Measurements from ENCODE around the gene GPR160.

- no peak for TF ChIP-seq YY1 (IDR thresholded peaks at IDR 0.05; ENCODE audit: insufficient read depth, insufficient read length)
- TF ChIP-seq ZNF274 (IDR thresholded peaks at IDR 0.05; ENCODE audit: low read depth, low read length), result no peak
- TF ChIP-seq SUZ12 (IDR thresholded peaks at IDR 0.05; ENCODE audit: extremely low read depth, insufficient read depth, insufficient read length), result no peak
These were observed 52.8 kb downstream of the GPR160 start for GRCh38 chr3:170090601-170090981.

All from NT2/D1 (cell line).